ENCODE results near the gene ENAH.

The ENAH gene

GRCh38 chr1:225567789-225568188, 85.1 kb downstream of the ENAH start:
- DNase-seq (ENCODE audit: low read depth in 2 of 2, low spot score in 1 of 2), result no peak

GRCh38 chr1:225565847-225566246, 87.1 kb downstream of the ENAH start:
- DNase-seq (ENCODE audit: low read depth in 2 of 2, low spot score in 1 of 2), result no peak

- no peak for DNase-seq (ENCODE audit: low read depth in 2 of 2, low spot score in 1 of 2)
Observed at GRCh38 chr1:225561675-225562074, 91.2 kb downstream of the ENAH start.

GRCh38 chr1:225559902-225560301, 93.0 kb downstream of the ENAH start:
- DNase-seq (ENCODE audit: low read depth in 2 of 2, low spot score in 1 of 2), result no peak

- no peak for DNase-seq (ENCODE audit: low read depth in 2 of 2, low spot score in 1 of 2)
Observed at GRCh38 chr1:225559326-225559725, 93.6 kb downstream of the ENAH start.

- DNase-seq (ENCODE audit: low read depth in 2 of 2, low spot score in 1 of 2), result no peak
Observed at GRCh38 chr1:225556694-225557093, 96.2 kb downstream of the ENAH start.

GRCh38 chr1:225555821-225556220, 97.1 kb downstream of the ENAH start:
- DNase-seq (ENCODE audit: low read depth in 2 of 2, low spot score in 1 of 2), result no peak

- DNase-seq (ENCODE audit: low read depth in 2 of 2, low spot score in 1 of 2), result no peak
Observed at GRCh38 chr1:225554216-225554812, 98.6 kb downstream of the ENAH start.

- no peak for DNase-seq (ENCODE audit: low read depth in 2 of 2, low spot score in 1 of 2)
Observed at GRCh38 chr1:225549821-225550220, 103.1 kb downstream of the ENAH start.

- DNase-seq (ENCODE audit: low read depth in 2 of 2, low spot score in 1 of 2), result no peak
Observed at GRCh38 chr1:225548140-225548857, 104.6 kb downstream of the ENAH start.

GRCh38 chr1:225545649-225546048, 107.3 kb downstream of the ENAH start:
- no peak for DNase-seq (ENCODE audit: low read depth in 2 of 2, low spot score in 1 of 2)

GRCh38 chr1:225544924-225545323, 108.0 kb downstream of the ENAH start:
- no peak for DNase-seq (ENCODE audit: low read depth in 2 of 2, low spot score in 1 of 2)

- no peak for DNase-seq (ENCODE audit: low read depth in 2 of 2, low spot score in 1 of 2)
Observed at GRCh38 chr1:225544263-225544662, 108.7 kb downstream of the ENAH start.

- no peak for DNase-seq (ENCODE audit: low read depth in 2 of 2, low spot score in 1 of 2)
Observed at GRCh38 chr1:225543350-225543749, 109.6 kb downstream of the ENAH start.

GRCh38 chr1:225541383-225541782, 111.5 kb downstream of the ENAH start:
- no peak for DNase-seq (ENCODE audit: low read depth in 2 of 2, low spot score in 1 of 2)

GRCh38 chr1:225539575-225539974, 113.3 kb downstream of the ENAH start:
- DNase-seq (ENCODE audit: low read depth in 2 of 2, low spot score in 1 of 2), result no peak

GRCh38 chr1:225539069-225539468, 113.9 kb downstream of the ENAH start:
- no peak for DNase-seq (ENCODE audit: low read depth in 2 of 2, low spot score in 1 of 2)

- no peak for DNase-seq (ENCODE audit: low read depth in 2 of 2, low spot score in 1 of 2)
Observed at GRCh38 chr1:225537554-225538251, 115.2 kb downstream of the ENAH start.

- no peak for DNase-seq (ENCODE audit: low read depth in 2 of 2, low spot score in 1 of 2)
Observed at GRCh38 chr1:225535280-225535679, 117.6 kb downstream of the ENAH start.

GRCh38 chr1:225534772-225535171, 118.2 kb downstream of the ENAH start:
- no peak for DNase-seq (ENCODE audit: low read depth in 2 of 2, low spot score in 1 of 2)

GRCh38 chr1:225534135-225534534, 118.8 kb downstream of the ENAH start:
- no peak for DNase-seq (ENCODE audit: low read depth in 2 of 2, low spot score in 1 of 2)

- no peak for DNase-seq (ENCODE audit: low read depth in 2 of 2, low spot score in 1 of 2)
Observed at GRCh38 chr1:225533238-225533637, 119.7 kb downstream of the ENAH start.
